Measurements from ENCODE around the gene TMEM40.

- no peak for TF ChIP-seq HDGF (IDR thresholded peaks at IDR 0.05; ENCODE audit: borderline replicate concordance)
- TF ChIP-seq ARNT (IDR thresholded peaks at IDR 0.05), result no peak
- TF ChIP-seq BHLHE40 (IDR thresholded peaks at IDR 0.05; ENCODE audit: borderline replicate concordance), result no peak
- TF ChIP-seq SP1 (IDR thresholded peaks at IDR 0.05), result no peak
- TF ChIP-seq FOXM1 (IDR thresholded peaks at IDR 0.05; ENCODE audit: borderline replicate concordance), result no peak
- TF ChIP-seq, protein P1, sequence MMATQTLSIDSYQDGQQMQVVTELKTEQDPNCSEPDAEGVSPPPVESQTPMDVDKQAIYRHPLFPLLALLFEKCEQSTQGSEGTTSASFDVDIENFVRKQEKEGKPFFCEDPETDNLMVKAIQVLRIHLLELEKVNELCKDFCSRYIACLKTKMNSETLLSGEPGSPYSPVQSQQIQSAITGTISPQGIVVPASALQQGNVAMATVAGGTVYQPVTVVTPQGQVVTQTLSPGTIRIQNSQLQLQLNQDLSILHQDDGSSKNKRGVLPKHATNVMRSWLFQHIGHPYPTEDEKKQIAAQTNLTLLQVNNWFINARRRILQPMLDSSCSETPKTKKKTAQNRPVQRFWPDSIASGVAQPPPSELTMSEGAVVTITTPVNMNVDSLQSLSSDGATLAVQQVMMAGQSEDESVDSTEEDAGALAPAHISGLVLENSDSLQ (IDR thresholded peaks at IDR 0.05), result no peak
- TF ChIP-seq ZNF384 (IDR thresholded peaks at IDR 0.05), result no peak
- TF ChIP-seq LEF1 (IDR thresholded peaks at IDR 0.05; ENCODE audit: borderline replicate concordance), result no peak
- TF ChIP-seq CTBP1 (IDR thresholded peaks at IDR 0.05; ENCODE audit: borderline replicate concordance), result no peak
- no peak for TF ChIP-seq L3MBTL2 (conservative IDR thresholded peaks at IDR 0.05)
- no peak for TF ChIP-seq FOXA1 (IDR thresholded peaks at IDR 0.05)
- no peak for TF ChIP-seq TARDBP (IDR thresholded peaks at IDR 0.05)
Measured at GRCh38 chr3:12727937-12728336, 31.1 kb downstream of the TMEM40 start.
